GM23338 (cell line): ENCODE results near the gene UBASH3B. TPM values are rescaled to one million over a fixed set of nuclear protein-coding genes. Genes with fewer than 3 reads are reported as not detected.

Source experiments
- ATAC-seq: fragments of 200-7000 bp; cut with Tn5 transposase; 3 replicates; pipeline ENCODE4 v1.9.1; 2020
- DNase-seq: peaks from one replicate; pipeline ENCODE4 v3.0.0-alpha.2; 2015; ENCODE audit warnings: low spot score
- H2AFZ ChIP-seq: fragments of 200-600 bp; sonication (generic); 2 replicates; pipeline ENCODE4 v1.8.0; 2016; ENCODE audit warnings: antibody characterized with exemption, mild to moderate bottlenecking, moderate library complexity
- H3F3A ChIP-seq: fragments of 200-600 bp; sonication (generic); replicated peaks from 2 replicates; pipeline ENCODE4 v1.8.0; 2017; ENCODE audit warnings: antibody characterized with exemption, mixed run types, low read depth
- H3K27ac ChIP-seq: fragments of 200-600 bp; sonication (generic); 2 replicates; pipeline ENCODE4 v1.6.1; 2016; ENCODE audit warnings: low read depth
- H3K27me3 ChIP-seq: fragments of 200-600 bp; sonication (generic); 2 replicates; pipeline ENCODE4 v1.8.0; 2016; ENCODE audit warnings: mild to moderate bottlenecking, mixed run types, moderate library complexity; ENCODE audit not compliant: insufficient read depth
- H3K36me3 ChIP-seq: fragments of 200-600 bp; sonication (generic); 2 replicates; pipeline ENCODE4 v1.8.0; 2016; ENCODE audit warnings: mild to moderate bottlenecking; ENCODE audit not compliant: insufficient read depth
- H3K4me1 ChIP-seq: fragments of 200-600 bp; sonication (generic); 2 replicates; pipeline ENCODE4 v1.8.0; 2016; ENCODE audit warnings: mild to moderate bottlenecking, moderate library complexity; ENCODE audit not compliant: insufficient read depth
- H3K4me2 ChIP-seq: fragments of 200-600 bp; sonication (generic); 2 replicates; pipeline ENCODE4 v1.7.1; 2017; ENCODE audit warnings: mixed run types
- H3K4me3 ChIP-seq: fragments of 200-600 bp; sonication (generic); 2 replicates; pipeline ENCODE4 v1.6.1; 2016; ENCODE audit warnings: mixed run types
- H3K79me2 ChIP-seq: fragments of 200-600 bp; sonication (generic); replicated peaks from 2 replicates; pipeline ENCODE4 v1.8.0; 2017; ENCODE audit warnings: mild to moderate bottlenecking; ENCODE audit not compliant: insufficient read depth
- H3K9me2 ChIP-seq: fragments of 200-600 bp; sonication (generic); 2 replicates; pipeline ENCODE4 v1.8.0; 2017; ENCODE audit not compliant: insufficient read depth
- H4K20me1 ChIP-seq: fragments of 200-600 bp; sonication (generic); replicated peaks from 2 replicates; pipeline ENCODE4 v1.8.0; 2017; ENCODE audit warnings: mild to moderate bottlenecking; ENCODE audit not compliant: insufficient read depth
- H3K27ac Mint-ChIP-seq: 2 replicates; pipeline ENCODE4 v1.8.0; 2020; ENCODE audit warnings: inconsistent platforms, mild to moderate bottlenecking, moderate library complexity, mixed read lengths
- H3K27me3 Mint-ChIP-seq: 3 replicates; pipeline ENCODE4 v1.8.0; 2022; ENCODE audit warnings: low read depth, mild to moderate bottlenecking, moderate library complexity, mixed read lengths, inconsistent platforms; ENCODE audit not compliant: insufficient read depth, poor library complexity
- H3K36me3 Mint-ChIP-seq: 3 replicates; pipeline ENCODE4 v1.8.0; 2021; ENCODE audit warnings: low read depth, mild to moderate bottlenecking, inconsistent platforms, moderate library complexity, mixed read lengths
- H3K4me1 Mint-ChIP-seq: 3 replicates; pipeline ENCODE4 v1.8.0; 2020; ENCODE audit warnings: mild to moderate bottlenecking, inconsistent platforms, mixed read lengths
- H3K4me3 Mint-ChIP-seq: 3 replicates; pipeline ENCODE4 v1.8.0; 2021; ENCODE audit warnings: moderate library complexity, mild to moderate bottlenecking, inconsistent platforms, mixed read lengths
- H3K9me3 Mint-ChIP-seq: 3 replicates; pipeline ENCODE4 v1.8.0; 2020; ENCODE audit warnings: moderate library complexity, mild to moderate bottlenecking, inconsistent platforms, mixed read lengths
- CREB1 ChIP-seq: fragments of 250-450 bp; sonication (Bioruptor Pico); IDR thresholded peaks from 2 replicates; pipeline ENCODE4 v1.5.0; 2020; ENCODE audit warnings: low read depth, mild to moderate bottlenecking, moderate library complexity
- EZH2 ChIP-seq: fragments of 200-600 bp; sonication (generic); IDR thresholded peaks from one replicate; pipeline ENCODE4 v1.8.0; 2017; ENCODE audit warnings: antibody characterized with exemption, mild to moderate bottlenecking, low read depth; ENCODE audit not compliant: unreplicated experiment
- EZH2phosphoT487 ChIP-seq: fragments of 200-600 bp; sonication (generic); IDR thresholded peaks from one replicate; pipeline ENCODE4 v1.8.1; 2018; ENCODE audit warnings: antibody characterized with exemption; ENCODE audit not compliant: unreplicated experiment
- POLR2AphosphoS5 ChIP-seq: IDR thresholded peaks from 2 replicates; pipeline ENCODE4 v1.6.1; 2016; ENCODE audit warnings: antibody characterized with exemption, low read depth
- STAT1 ChIP-seq: IDR thresholded peaks from one replicate; pipeline ENCODE4 v1.6.1; 2016; ENCODE audit warnings: antibody characterized with exemption; ENCODE audit not compliant: unreplicated experiment
- polyA plus RNA-seq: library from polyadenylated mRNA; unstranded; fragments of >200 nt; fragmentation: Nextera tagmentation; extraction: Ambion mirVana; gene quantifications from 2 replicates; pipeline ENCODE4 v1.2.1, GENCODE V29; 2016
- total RNA-seq: library from RNA; depleted of rRNA; stranded (reverse); fragments of >200 nt; shearing (Covaris generic); gene quantifications from 2 replicates; pipeline ENCODE4 v1.2.3, GENCODE V29; 2014
- TF ChIP-seq, protein P1 (sequence below): fragments of 250-450 bp; sonication (Bioruptor Pico); IDR thresholded peaks from 2 replicates; pipeline ENCODE4 v1.5.0; 2020; ENCODE audit warnings: mild to moderate bottlenecking, moderate library complexity
- TF ChIP-seq, protein P2 (sequence below), 2 experiments: fragments of 200-600 bp in 1 of 2; sonication (generic) in 1 of 2; conservative IDR thresholded peaks; 2 replicates each; pipeline versions ENCODE4 v1.5.1 to v1.6.1; 2016 to 2017; ENCODE audit warnings: antibody characterized with exemption in 2 of 2, low read depth in 2 of 2, mild to moderate bottlenecking in 2 of 2, moderate library complexity in 1 of 2

UBASH3B gene
- total and polyA plus RNA-seq, 2 experiments from 2014 or later: 2.1 to 12.0 TPM

DNA sequence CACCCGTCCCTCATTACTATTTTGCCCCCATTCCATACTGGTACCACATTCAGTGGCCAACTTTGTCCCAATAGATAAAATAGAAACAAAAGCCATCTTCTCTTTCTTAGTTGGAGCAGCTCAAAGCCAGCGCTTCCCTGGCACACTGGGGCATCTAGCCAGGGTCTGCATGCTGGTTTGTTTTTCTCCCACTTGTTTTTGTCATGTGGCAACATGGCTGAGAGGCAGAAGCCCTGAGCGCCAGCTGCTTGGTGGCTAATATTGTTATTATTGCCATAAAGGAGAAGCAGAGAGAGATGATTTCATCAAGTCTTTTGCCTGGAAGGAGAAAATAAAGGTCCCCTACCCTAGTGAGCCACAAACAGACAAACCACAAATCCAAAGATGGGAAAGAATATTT lies 134.4 kb downstream of the UBASH3B start (continued):
- TF ChIP-seq, protein P1, sequence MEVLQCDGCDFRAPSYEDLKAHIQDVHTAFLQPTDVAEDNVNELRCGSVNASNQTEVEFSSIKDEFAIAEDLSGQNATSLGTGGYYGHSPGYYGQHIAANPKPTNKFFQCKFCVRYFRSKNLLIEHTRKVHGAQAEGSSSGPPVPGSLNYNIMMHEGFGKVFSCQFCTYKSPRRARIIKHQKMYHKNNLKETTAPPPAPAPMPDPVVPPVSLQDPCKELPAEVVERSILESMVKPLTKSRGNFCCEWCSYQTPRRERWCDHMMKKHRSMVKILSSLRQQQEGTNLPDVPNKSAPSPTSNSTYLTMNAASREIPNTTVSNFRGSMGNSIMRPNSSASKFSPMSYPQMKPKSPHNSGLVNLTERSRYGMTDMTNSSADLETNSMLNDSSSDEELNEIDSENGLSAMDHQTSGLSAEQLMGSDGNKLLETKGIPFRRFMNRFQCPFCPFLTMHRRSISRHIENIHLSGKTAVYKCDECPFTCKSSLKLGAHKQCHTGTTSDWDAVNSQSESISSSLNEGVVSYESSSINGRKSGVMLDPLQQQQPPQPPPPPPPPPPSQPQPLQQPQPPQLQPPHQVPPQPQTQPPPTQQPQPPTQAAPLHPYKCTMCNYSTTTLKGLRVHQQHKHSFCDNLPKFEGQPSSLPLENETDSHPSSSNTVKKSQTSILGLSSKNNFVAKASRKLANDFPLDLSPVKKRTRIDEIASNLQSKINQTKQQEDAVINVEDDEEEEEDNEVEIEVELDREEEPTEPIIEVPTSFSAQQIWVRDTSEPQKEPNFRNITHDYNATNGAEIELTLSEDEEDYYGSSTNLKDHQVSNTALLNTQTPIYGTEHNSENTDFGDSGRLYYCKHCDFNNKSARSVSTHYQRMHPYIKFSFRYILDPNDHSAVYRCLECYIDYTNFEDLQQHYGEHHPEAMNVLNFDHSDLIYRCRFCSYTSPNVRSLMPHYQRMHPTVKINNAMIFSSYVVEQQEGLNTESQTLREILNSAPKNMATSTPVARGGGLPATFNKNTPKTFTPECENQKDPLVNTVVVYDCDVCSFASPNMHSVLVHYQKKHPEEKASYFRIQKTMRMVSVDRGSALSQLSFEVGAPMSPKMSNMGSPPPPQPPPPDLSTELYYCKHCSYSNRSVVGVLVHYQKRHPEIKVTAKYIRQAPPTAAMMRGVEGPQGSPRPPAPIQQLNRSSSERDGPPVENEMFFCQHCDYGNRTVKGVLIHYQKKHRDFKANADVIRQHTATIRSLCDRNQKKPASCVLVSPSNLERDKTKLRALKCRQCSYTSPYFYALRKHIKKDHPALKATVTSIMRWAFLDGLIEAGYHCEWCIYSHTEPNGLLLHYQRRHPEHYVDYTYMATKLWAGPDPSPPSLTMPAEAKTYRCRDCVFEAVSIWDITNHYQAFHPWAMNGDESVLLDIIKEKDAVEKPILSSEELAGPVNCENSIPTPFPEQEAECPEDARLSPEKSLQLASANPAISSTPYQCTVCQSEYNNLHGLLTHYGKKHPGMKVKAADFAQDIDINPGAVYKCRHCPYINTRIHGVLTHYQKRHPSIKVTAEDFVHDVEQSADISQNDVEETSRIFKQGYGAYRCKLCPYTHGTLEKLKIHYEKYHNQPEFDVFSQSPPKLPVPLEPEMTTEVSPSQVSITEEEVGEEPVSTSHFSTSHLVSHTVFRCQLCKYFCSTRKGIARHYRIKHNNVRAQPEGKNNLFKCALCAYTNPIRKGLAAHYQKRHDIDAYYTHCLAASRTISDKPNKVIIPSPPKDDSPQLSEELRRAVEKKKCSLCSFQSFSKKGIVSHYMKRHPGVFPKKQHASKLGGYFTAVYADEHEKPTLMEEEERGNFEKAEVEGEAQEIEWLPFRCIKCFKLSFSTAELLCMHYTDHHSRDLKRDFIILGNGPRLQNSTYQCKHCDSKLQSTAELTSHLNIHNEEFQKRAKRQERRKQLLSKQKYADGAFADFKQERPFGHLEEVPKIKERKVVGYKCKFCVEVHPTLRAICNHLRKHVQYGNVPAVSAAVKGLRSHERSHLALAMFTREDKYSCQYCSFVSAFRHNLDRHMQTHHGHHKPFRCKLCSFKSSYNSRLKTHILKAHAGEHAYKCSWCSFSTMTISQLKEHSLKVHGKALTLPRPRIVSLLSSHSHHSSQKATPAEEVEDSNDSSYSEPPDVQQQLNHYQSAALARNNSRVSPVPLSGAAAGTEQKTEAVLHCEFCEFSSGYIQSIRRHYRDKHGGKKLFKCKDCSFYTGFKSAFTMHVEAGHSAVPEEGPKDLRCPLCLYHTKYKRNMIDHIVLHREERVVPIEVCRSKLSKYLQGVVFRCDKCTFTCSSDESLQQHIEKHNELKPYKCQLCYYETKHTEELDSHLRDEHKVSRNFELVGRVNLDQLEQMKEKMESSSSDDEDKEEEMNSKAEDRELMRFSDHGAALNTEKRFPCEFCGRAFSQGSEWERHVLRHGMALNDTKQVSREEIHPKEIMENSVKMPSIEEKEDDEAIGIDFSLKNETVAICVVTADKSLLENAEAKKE: no peak
- TF ChIP-seq CREB1 (CRISPR knock-in tag) (no peak), POLR2AphosphoS5 (no peak), EZH2 (no peak), STAT1 (no peak), EZH2phosphoT487 (no peak)
- TF ChIP-seq, protein P2, sequence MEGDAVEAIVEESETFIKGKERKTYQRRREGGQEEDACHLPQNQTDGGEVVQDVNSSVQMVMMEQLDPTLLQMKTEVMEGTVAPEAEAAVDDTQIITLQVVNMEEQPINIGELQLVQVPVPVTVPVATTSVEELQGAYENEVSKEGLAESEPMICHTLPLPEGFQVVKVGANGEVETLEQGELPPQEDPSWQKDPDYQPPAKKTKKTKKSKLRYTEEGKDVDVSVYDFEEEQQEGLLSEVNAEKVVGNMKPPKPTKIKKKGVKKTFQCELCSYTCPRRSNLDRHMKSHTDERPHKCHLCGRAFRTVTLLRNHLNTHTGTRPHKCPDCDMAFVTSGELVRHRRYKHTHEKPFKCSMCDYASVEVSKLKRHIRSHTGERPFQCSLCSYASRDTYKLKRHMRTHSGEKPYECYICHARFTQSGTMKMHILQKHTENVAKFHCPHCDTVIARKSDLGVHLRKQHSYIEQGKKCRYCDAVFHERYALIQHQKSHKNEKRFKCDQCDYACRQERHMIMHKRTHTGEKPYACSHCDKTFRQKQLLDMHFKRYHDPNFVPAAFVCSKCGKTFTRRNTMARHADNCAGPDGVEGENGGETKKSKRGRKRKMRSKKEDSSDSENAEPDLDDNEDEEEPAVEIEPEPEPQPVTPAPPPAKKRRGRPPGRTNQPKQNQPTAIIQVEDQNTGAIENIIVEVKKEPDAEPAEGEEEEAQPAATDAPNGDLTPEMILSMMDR (conservative IDR thresholded peaks at IDR 0.05; ENCODE audit: low read depth in 2 of 2): no peak

- H2AFZ ChIP-seq: no peak overlapping the region
- Mint-ChIP-seq H3K27ac (no peak overlapping the region), H3K4me1 (no peaks in the 10 kb centered on the region; the same call in 2 of the 3 replicates), H3K36me3 (no peaks in the 10 kb centered on the region; the same call in 2 of the 3 replicates), H3K27me3 (peaks cover 4% of the 10 kb centered on the region), H3K9me3 (no peaks in the 10 kb centered on the region), H3K4me3 (no peak overlapping the region)
- H3K9me2 ChIP-seq: no peaks in the 10 kb centered on the region
- H3K79me2 ChIP-seq: no peaks in the 10 kb centered on the region
- ATAC-seq (no peak), DNase-seq (no peak)
- H3K27me3 ChIP-seq: no peaks in the 10 kb centered on the region
- H3F3A ChIP-seq: no peaks in the 10 kb centered on the region
- no peak overlapping the region for H3K27ac ChIP-seq
- TF ChIP-seq, protein P2 (conservative IDR thresholded peaks at IDR 0.05; ENCODE audit: low read depth in 2 of 2): no peak
- TF ChIP-seq EZH2phosphoT487: no peak
- H3K4me2 ChIP-seq: no peak overlapping the region
- H3K36me3 ChIP-seq: no peaks in the 10 kb centered on the region; the same call in 1 of the 2 replicates
- H4K20me1 ChIP-seq: no peaks in the 10 kb centered on the region
- no peaks in the 10 kb centered on the region for H3K4me1 ChIP-seq
- no peak overlapping the region for H3K4me3 ChIP-seq
Observed at GRCh38 chr11:122791411-122791810, 135.9 kb downstream of the UBASH3B start.
